Type B pancreatic cell (in vitro differentiated cells): Measurements from ENCODE around the gene SLFN12. TPM values are rescaled to one million over a fixed set of nuclear protein-coding genes. Genes with fewer than 3 reads are reported as not detected.

Source experiments
- DNase-seq: peaks from one replicate; pipeline ENCODE4 v3.0.0; 2021; ENCODE audit warnings: mixed read lengths; ENCODE audit not compliant: unreplicated experiment; ENCODE audit errors: extremely low spot score
- H3K27ac Mint-ChIP-seq: 2 replicates; pipeline ENCODE4 v1.8.0; 2021; ENCODE audit warnings: mild to moderate bottlenecking, mixed read lengths
- H3K27me3 Mint-ChIP-seq: 2 replicates; pipeline ENCODE4 v1.8.0; 2021; ENCODE audit warnings: mixed read lengths
- H3K36me3 Mint-ChIP-seq: 2 replicates; pipeline ENCODE4 v1.8.0; 2021; ENCODE audit warnings: mixed read lengths
- H3K4me1 Mint-ChIP-seq: one replicate; pipeline ENCODE4 v1.8.0; 2021; ENCODE audit warnings: mixed read lengths; ENCODE audit not compliant: unreplicated experiment
- H3K4me3 Mint-ChIP-seq: 2 replicates; pipeline ENCODE4 v1.8.0; 2021; ENCODE audit warnings: mild to moderate bottlenecking, mixed read lengths
- H3K9me3 Mint-ChIP-seq: 2 replicates; pipeline ENCODE4 v1.8.0; 2021; ENCODE audit warnings: mixed read lengths
- CTCF ChIP-seq: fragments of 200-600 bp; sonication (generic); conservative IDR thresholded peaks from 2 replicates; pipeline ENCODE4 v1.5.0; 2021; ENCODE audit warnings: antibody characterized with exemption, mild to moderate bottlenecking
- total RNA-seq: library from RNA; stranded (reverse); gene quantifications from 2 replicates; pipeline ENCODE4 v1.2.1, GENCODE V29; 2021; ENCODE audit warnings: low replicate concordance

SLFN12 gene
- total RNA-seq, 1 donor from 2014 or later: 6.6 TPM

- peak within 1 kb of the TSS; percentile 91 for H3K4me3 Mint-ChIP-seq
- peak within 1 kb of the TSS; percentile 92 for H3K27ac Mint-ChIP-seq
- H3K4me1 Mint-ChIP-seq: peaks cover 5% of the 10 kb centered on the region
- peaks cover 10% of the 10 kb centered on the region for H3K9me3 Mint-ChIP-seq
- DNase-seq: no peak
- H3K36me3 Mint-ChIP-seq: peaks cover 19% of the 10 kb centered on the region
- no peak for TF ChIP-seq CTCF
- peaks cover 73% of the 10 kb centered on the region for H3K27me3 Mint-ChIP-seq
Measured at GRCh38 chr17:35373534-35373983, 58.7 kb downstream of the SLFN12 start, which contains the start of gene SLFN11. SLFN11 (minus strand) TSS chr17:35373621; CDS start chr17:35363807, 9,814 bp downstream.

- peaks cover 19% of the 10 kb centered on the region for H3K36me3 Mint-ChIP-seq
- no peak for TF ChIP-seq CTCF
- peaks cover 5% of the 10 kb centered on the region for H3K4me1 Mint-ChIP-seq
- H3K27me3 Mint-ChIP-seq: peaks cover 69% of the 10 kb centered on the region
- H3K27ac Mint-ChIP-seq: peak overlapping the region; percentile 92
- peaks cover 10% of the 10 kb centered on the region for H3K9me3 Mint-ChIP-seq
- no peak for DNase-seq
- peak overlapping the region; percentile 91 for H3K4me3 Mint-ChIP-seq
Measured at GRCh38 chr17:35372846-35373533, 59.3 kb downstream of the SLFN12 start.

GRCh38 chr17:35371934-35372333 lies 60.4 kb downstream of the SLFN12 start:
- Mint-ChIP-seq H3K36me3 (peaks cover 19% of the 10 kb centered on the region), H3K27ac (peak overlapping the region; percentile 13), H3K27me3 (peaks cover 65% of the 10 kb centered on the region), H3K9me3 (peaks cover 10% of the 10 kb centered on the region), H3K4me1 (peaks cover 5% of the 10 kb centered on the region), H3K4me3 (peak overlapping the region; percentile 91)
- TF ChIP-seq CTCF: no peak
- DNase-seq: no peak

GRCh38 chr17:35368081-35368830 lies 64.0 kb downstream of the SLFN12 start:
- no peak for DNase-seq
- no peak for TF ChIP-seq CTCF
- Mint-ChIP-seq H3K36me3 (peaks cover 15% of the 10 kb centered on the region), H3K4me3 (no peak overlapping the region), H3K4me1 (no peaks in the 10 kb centered on the region), H3K27ac (no peak overlapping the region), H3K27me3 (peaks cover 55% of the 10 kb centered on the region), H3K9me3 (peaks cover 10% of the 10 kb centered on the region)

GRCh38 chr17:35361027-35361426 lies 71.3 kb downstream of the SLFN12 start:
- Mint-ChIP-seq H3K4me3 (no peak overlapping the region), H3K4me1 (no peaks in the 10 kb centered on the region), H3K36me3 (no peaks in the 10 kb centered on the region), H3K27ac (no peak overlapping the region), H3K27me3 (peaks cover 20% of the 10 kb centered on the region), H3K9me3 (no peaks in the 10 kb centered on the region)
- no peak for TF ChIP-seq CTCF
- no peak for DNase-seq

Other genes with a start within 250 kb of the SLFN12 start
- not detected in 2 replicates for gene SLC35G3, start 238.1 kb downstream of the SLFN12 start, total RNA-seq
- gene SLFN5, start 189.4 kb downstream of the SLFN12 start, total RNA-seq: 21.7 and 42.1 TPM in 2 replicates
- 19.8 and 30.7 TPM in 2 replicates for gene SLFN11, start 58.9 kb downstream of the SLFN12 start, total RNA-seq
- gene SLFN13, start 16.3 kb upstream of the SLFN12 start, total RNA-seq: 14.3 and 17.1 TPM in 2 replicates
- not detected in 2 replicates for gene SLFN12L, start 105.2 kb upstream of the SLFN12 start, total RNA-seq
- not detected in 2 replicates for gene SLFN14, start 128.3 kb upstream of the SLFN12 start, total RNA-seq
- 6.9 and 7.7 TPM in 2 replicates for gene PEX12, start 146.1 kb upstream of the SLFN12 start, total RNA-seq
- 120 and 165 TPM in 2 replicates for gene AP2B1, start 154.8 kb upstream of the SLFN12 start, total RNA-seq